GM19467 (cell line): ENCODE data around the gene RBPMS2.
"Not testable (repeated sequence)": the region's sequence is repeated elsewhere in the genome, so short reads cannot be mapped to it uniquely, and the experiment has no call there.

Source experiments
- ATAC-seq: cut with Tn5 transposase; IDR thresholded peaks from one replicate; pipeline ENCODE4 v1.9.1; 2021; ENCODE audit warnings: mild to moderate bottlenecking, moderate library complexity; ENCODE audit not compliant: unreplicated experiment

RBPMS2 gene

DNA sequence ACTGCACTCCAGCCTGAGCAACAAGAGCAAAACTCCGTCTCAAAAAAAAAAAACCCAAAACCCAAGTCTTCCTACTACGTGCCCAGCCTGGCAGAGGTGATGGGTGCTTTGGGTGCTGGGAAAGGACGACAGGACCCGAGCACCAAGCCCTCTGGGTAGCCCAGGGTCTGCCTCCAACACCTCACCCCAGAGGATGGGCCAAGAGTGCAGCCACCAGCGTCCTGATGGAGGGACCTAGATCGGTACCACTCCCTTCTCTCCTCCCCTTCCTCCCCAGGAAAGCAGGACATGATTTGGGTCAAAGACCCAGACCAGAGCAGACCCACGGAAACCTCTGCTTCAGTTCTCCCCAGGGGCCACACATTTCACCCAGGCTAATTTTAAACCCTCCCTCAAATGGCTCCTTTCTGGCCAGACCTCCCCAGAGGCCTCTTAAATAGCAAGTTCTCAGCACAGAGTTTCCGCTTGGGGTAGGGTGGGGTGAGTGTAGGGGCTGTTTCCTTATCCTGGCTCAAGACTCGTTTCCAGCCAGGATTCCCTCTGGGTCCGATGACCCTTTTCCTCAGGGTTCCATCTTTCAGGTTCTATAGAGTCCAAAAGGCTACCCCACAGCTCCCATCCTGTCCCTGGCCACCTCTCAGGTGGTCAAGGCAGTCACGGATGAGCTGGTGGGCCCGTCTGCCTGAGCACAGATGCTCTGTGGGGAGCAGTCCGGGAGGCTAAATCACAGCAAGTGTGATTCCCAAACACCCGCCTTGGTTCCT, 20.5 kb downstream of the RBPMS2 start:
- ATAC-seq = peak; percentile 54

GRCh38 chr15:64753480-64754185, 21.8 kb downstream of the RBPMS2 start:
- no peak for ATAC-seq

DNA sequence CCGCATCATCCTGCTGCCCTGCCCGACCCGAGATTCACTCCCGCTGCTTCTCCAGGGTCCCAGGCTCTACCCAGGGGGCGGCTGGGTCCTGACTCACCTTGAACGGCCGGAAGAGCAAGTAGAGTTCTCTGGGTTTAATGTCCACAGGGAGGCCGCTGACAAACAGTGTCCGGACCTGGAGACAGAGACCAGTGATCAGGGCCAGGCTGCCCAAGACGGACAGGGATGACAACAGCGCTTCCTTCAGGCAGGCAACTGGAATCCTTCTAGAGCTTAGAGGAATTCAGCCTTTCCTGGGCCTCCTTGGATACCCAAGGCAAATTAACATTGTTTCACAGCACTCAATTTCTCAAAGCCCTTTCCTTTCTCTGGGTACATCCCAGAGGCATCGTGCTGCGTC, 23.9 kb downstream of the RBPMS2 start:
- no peak for ATAC-seq

GRCh38 chr15:64749999-64750657, 25.3 kb downstream of the RBPMS2 start:
- ATAC-seq = no peak

DNA sequence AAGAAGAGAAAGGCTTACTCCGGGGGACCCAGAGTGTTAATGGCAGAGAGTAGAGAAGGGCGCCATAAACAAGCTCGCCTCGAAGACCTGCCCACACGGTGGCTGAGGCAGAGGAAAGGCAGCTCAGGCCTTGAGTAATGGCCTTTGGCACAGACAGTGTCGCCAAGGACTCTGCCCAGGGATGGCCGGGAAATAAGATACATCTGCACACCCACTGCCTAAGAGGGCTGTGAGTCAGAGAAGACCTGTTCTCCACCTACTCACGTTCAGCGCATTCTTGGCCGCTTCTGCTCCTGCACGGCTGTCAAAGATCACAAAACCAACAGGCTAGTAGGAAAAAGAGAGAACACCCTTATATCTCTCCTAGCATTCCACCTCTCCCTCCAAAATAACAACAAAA, 26.2 kb downstream of the RBPMS2 start:
- no peak for ATAC-seq

- no peak for ATAC-seq
These were observed 27.1 kb downstream of the RBPMS2 start for GRCh38 chr15:64748251-64748650.

DNA sequence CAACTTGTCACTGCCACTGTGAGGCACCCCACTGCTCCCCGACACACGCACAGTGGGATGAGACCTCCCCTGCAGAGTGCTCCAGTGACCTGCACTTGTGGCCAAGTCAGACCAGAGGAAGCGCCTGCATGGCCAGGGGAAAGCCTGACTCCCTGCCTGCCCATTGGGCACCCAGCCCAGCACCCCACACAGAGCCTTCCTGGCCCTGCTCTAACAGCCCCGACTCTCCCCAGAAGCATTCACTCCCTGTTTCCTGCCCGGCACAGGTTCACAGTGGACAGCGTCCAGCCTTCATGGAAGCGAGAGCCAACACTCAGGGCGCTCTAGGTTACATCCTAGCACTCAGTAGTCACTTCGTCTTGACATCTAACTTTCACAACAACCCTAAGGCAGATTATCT, 27.8 kb downstream of the RBPMS2 start:
- ATAC-seq = no peak

DNA sequence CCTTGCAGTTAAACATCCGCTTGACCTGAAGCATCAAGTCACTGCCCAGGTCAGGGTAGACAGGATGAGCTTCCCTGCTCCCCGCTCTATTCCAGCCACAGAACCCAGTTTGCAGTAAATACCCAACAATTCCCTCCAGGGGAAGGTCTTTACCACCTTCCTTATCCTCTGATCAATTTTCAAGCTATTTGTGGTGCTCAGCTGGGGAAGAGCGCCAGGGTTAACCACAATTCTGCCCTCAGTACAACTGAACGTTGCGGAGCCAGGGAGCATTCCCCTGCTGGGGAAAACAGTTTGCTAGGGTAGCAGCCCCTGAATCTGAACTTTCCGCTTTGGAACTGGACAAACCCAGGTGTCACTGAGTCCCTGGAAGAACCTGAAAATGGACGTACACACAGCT, 28.5 kb downstream of the RBPMS2 start:
- ATAC-seq = no peak

DNA sequence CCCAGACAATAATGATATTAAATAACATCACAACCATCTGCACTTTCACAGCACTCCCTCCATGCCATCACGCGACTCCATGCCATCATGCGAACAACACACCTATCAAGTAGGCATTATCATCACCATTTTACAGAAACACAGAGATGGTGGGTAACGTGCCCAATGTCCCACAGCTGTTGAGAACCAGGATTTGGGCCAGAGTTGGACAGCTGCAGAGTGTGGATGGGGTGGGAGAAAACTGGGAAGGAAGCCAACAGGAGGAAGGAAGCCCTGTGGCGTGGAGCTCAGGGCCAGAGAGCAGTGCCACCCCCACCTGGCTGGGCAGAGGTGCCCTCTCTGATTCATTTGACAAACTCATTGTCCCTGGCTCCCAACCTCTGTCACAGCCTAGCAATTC, 29.0 kb downstream of the RBPMS2 start:
- ATAC-seq = no peak

DNA sequence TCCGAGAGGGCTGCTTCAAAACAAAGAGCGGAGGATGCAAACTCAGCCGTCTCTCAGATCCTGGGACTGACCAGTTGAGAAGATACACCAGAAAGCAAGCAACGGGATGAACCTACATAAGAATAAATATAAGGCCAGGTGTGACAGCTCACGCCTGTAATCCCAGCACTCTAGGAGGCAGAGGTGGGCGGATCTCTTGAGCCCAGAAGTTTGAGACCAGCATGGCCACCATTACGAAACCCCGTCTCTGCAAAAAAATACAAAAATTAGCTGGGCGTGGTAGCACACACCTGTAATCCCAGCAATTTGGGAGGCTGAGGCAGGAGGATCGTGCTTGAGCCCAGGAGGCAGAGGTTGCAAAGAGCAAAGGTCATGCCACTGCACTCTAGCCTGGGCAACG, 31.7 kb downstream of the RBPMS2 start:
- no peak for ATAC-seq

- ATAC-seq = no peak
These were observed 32.5 kb downstream of the RBPMS2 start for GRCh38 chr15:64742921-64743320.

DNA sequence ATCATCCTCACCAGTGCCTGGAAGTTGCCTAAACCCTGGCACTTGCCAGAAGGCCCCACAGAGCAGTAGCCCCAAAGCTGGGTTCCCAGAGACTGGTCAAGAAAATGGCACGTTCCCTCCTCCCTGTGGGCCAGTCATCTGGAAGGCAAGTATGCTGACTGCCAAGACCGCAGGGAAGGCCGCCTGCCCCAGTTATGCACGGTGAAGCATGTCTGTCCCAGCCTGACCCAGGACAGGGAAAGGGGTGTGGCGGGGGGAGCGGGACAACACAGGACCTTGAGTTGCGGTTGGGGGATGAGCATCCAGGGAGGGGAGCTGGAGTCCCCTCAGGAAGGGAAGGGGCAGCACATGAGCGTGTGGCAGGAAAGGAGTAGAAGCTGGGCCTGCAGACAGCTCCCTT, 33.0 kb downstream of the RBPMS2 start:
- ATAC-seq = no peak

DNA sequence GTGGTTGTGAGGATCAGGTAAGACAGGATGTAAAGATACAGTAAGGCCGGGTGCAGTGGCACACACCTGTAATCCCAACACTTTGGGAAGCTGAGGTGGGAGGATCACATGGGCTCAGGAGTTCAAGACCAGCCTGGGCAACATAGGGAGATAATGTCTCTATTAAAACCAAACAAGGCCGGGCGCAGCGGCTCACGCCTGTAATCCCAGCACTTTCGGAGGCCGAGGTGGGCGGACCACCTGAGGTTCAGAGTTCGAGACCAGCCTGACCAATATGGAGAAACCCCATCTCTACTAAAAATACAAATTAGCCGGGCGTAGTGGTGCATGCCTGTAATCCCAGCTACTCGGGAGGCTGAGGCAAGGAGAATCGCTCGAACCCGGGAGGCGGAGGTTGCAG, 33.7 kb downstream of the RBPMS2 start:
- ATAC-seq = not testable (repeated sequence)

GRCh38 chr15:64740311-64741170, 34.8 kb downstream of the RBPMS2 start:
- ATAC-seq = no peak

- no peak for ATAC-seq
These were observed 35.7 kb downstream of the RBPMS2 start for GRCh38 chr15:64739577-64740143.

GRCh38 chr15:64739156-64739555, 36.2 kb downstream of the RBPMS2 start:
- ATAC-seq = no peak

DNA sequence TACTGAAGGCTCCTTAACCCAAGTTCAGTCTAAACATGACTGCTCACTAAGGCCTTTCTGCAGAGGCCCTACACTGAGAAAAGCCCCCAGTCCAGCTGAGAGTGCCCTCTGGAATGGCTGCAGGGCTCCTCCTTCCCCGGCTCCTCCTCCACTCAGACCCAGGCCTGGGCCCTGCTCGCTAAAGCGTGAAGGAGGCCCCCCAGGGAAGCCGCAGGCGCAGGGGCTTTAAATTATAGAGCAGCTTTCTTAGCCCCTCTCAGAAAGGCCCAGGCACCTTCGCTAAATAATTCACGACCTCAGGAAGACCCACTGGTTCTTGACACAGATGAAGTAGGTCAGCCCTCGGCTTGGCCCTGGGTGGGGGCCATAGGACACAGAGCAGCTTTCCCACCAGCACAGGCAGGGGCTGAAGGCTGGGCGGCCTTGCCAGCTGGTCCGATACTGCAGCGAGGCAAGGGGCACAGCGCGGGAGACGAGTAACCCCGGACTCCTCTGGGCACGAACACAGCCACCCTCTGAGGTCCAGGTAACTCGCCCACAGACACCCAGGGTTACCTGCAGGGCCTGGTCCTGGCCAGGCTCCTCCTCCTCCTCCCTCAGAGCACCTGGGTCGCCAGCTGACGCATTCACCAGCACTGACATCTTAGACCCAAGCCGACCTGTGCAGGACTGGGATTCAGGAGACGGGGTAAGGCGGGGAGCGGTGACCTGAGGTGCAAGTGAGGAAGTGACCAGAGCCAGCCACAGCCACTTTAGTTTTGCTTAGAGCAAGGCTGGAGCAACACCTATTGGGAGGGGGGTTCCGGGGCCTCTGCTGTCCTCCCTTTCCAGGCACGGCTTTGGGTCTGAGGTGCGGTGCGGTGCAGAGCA, 36.9 kb downstream of the RBPMS2 start:
- no peak for ATAC-seq

GRCh38 chr15:64732156-64732860, 43.1 kb downstream of the RBPMS2 start:
- ATAC-seq = no peak

DNA sequence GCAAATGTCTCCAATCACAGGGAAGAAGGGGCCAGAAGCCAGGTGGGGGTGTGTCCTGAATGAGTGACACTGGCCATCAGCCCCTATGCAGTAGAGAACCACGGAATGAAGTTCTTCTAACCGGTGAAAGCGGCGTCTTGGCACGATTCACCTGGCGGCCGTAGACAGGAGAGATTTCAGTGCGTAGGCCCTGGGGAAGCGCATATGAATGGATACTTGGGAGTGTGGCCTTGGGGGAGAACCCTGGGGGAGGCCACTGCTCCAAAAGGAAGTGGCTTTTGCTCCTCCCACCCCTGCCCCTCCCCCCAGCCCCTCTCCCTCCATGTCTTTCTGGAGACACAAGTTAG, 43.6 kb downstream of the RBPMS2 start:
- no peak for ATAC-seq
